ENCODE results near the gene BATF2.

- peak in 3 of 4 experiments; percentile 57 to 78 (median 71) for TF ChIP-seq CTCF (IDR thresholded peaks at IDR 0.05)
- no peak for TF ChIP-seq EP300 (IDR thresholded peaks at IDR 0.05)
- TF ChIP-seq POLR2A (IDR thresholded peaks at IDR 0.05), result peak; percentile 86 to 90
Measured at GRCh38 chr11:65027213-65028067, 30.7 kb upstream of the BATF2 start, which contains the start of gene SNX15.
